Lower lobe of right lung (tissue), 2 donors: Measurements from ENCODE around the gene RHO. TPM values are rescaled to one million over a fixed set of nuclear protein-coding genes. Genes with fewer than 3 reads are reported as not detected.

ENCODE experiments used
- ATAC-seq, 2 donors: fragments of 200-7000 bp; cut with Tn5 transposase; one replicate each; pipeline ENCODE4 v1.9.1; 2020 to 2022; ENCODE audit warnings: mild to moderate bottlenecking in 2 of 2, moderate library complexity in 2 of 2
- DNase-seq: peaks from one replicate; pipeline ENCODE4 v3.0.0-alpha.2; 2020
- H3K27ac ChIP-seq: fragments of 200-600 bp; one replicate; pipeline ENCODE4 v1.8.0; 2022
- H3K27me3 ChIP-seq: fragments of 200-600 bp; one replicate; pipeline ENCODE4 v1.8.0; 2022; ENCODE audit warnings: low read depth
- H3K36me3 ChIP-seq: fragments of 200-600 bp; one replicate; pipeline ENCODE4 v1.8.0; 2022; ENCODE audit warnings: mild to moderate bottlenecking
- H3K4me1 ChIP-seq: fragments of 200-600 bp; one replicate; pipeline ENCODE4 v1.8.0; 2022
- H3K4me3 ChIP-seq: fragments of 200-600 bp; one replicate; pipeline ENCODE4 v1.8.0; 2022; ENCODE audit warnings: mild to moderate bottlenecking
- H3K9me3 ChIP-seq: fragments of 200-600 bp; one replicate; pipeline ENCODE4 v1.8.0; 2022
- CTCF ChIP-seq: fragments of 200-600 bp; IDR thresholded peaks from one replicate; pipeline ENCODE4 v1.8.0; 2022; ENCODE audit warnings: antibody characterized with exemption, mild to moderate bottlenecking
- intact Hi-C: fragments of 100-400 bp; cut with DNase I; formaldehyde crosslinking; loops from one replicate; pipeline ENCODE4 v1.11.0; 2022
- total RNA-seq: library from RNA; stranded (reverse); fragmentation: NEBNext Ultra II Directional; extraction: Animal tissue kit (Norgen Biotek cat#: 25700); gene quantifications from one replicate; pipeline ENCODE4 v1.2.1, GENCODE V29; 2021
- donor health status: DM: no; HTN: yes; CAD: no; lungs with severe emphysema.

Gene RHO
- total RNA-seq, 1 donor from 2014 or later: not detected

DNA sequence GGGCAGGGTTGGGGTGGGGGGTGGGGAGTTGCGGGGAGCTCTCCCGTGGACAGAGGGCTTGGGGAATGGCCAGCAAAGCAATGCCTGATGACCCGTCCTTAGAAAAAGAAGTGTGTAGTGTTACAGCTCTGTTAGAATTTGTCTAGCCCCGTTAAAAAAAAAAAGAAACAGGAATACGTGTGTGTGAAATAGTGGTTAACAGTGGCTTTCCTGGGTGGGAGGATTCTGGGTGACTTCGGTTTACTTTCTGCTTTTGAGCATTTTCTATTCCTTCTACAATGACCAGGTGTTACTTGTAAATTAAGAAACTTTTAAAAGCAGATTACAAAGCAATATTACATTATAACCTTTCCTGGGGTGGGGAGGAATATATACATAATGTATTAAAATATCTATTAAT is 39.5 kb downstream of the RHO start:
- Histone ChIP-seq H3K4me1 (peaks cover 46% of the 10 kb centered on the region), H3K9me3 (no peaks in the 10 kb centered on the region), H3K36me3 (peaks cover 98% of the 10 kb centered on the region), H3K4me3 (no peak overlapping the region), H3K27ac (no peak overlapping the region), H3K27me3 (no peaks in the 10 kb centered on the region)
- no peak for TF ChIP-seq CTCF
- intact Hi-C loops: no loop called here
- ATAC-seq (no peak), DNase-seq (no peak)

DNA sequence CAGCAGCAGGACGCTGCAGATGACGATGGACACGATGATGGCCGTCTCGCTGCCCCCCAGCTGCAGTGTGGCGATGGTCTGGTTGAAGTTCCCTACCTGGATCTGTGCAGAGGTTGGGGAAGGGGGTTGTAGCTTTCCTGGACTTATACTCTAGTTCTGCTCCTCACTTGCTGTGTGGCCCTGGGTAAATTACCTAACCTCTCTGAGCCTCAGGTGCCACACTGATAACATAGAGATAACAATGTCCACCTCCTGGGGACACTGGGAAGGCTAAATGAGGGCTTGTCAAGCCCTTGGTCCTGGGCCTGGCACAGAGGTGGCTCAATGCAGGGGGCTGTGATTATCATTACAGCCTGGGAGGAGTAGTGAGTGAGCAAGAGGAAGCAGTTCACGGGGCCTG is 41.4 kb downstream of the RHO start:
- H3K27me3 ChIP-seq: no peaks in the 10 kb centered on the region
- TF ChIP-seq CTCF: no peak
- H3K27ac ChIP-seq: no peak overlapping the region
- peaks cover 31% of the 10 kb centered on the region for H3K4me1 ChIP-seq
- H3K9me3 ChIP-seq: no peaks in the 10 kb centered on the region
- ATAC-seq: no peak
- H3K36me3 ChIP-seq: peaks cover 98% of the 10 kb centered on the region
- no peak for DNase-seq
- intact Hi-C loops: no loop called here
- H3K4me3 ChIP-seq: no peak overlapping the region

DNA sequence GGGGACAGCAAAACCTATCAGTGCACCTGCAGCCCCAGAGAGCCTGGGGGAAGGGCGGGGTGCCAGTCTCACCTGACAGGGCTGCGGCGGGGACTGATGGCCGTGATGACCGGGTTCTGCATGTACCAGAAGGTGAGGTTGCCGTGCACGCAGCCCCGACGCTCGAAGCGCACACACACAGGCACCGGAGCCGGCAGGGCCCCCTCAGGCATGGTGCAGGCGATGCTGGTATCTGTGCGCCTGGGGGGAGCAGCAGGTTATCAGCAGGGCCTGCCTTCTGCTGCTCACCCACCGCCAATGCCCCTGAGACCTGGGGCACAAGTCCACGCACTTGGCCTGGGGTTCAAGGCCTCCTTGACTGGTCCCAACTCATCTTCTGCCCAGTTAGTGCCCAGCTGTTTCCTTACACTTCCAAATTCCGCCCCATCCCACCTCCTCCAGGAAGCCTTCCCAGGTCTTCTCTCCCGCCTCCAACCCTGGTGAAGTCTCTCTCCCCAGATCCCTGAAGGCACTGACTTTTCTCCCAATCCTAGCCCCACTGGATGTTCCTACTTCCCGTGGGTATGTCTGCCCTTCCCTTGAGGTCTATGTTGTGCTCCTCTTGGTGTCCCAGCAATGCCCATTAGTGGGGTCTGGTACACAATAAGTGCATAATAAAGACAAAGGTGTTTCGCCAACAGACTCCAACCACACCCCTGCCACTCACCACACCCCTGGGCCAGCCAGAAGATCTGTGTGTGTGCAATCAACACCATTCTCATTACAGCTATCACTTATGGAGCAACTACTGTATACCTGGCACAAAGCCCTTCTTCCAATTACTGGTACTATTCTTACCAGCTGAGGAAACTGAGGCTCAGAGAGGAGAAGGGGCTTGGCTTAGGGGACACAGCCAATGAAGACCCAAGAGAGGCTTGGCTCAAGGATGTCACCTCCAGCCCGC is 43.4 kb downstream of the RHO start:
- Histone ChIP-seq H3K4me3 (no peak overlapping the region), H3K9me3 (no peaks in the 10 kb centered on the region), H3K4me1 (peaks cover 20% of the 10 kb centered on the region), H3K27me3 (no peaks in the 10 kb centered on the region), H3K27ac (no peak overlapping the region), H3K36me3 (peaks cover 98% of the 10 kb centered on the region)
- ATAC-seq: no peak
- TF ChIP-seq CTCF: no peak
- DNase-seq: no peak
- intact Hi-C loops: no loop called here

GRCh38 chr3:129572603-129573002 is 44.2 kb downstream of the RHO start:
- DNase-seq (no peak), ATAC-seq (no peak)
- intact Hi-C loops: no loop called here
- peaks cover 20% of the 10 kb centered on the region for H3K4me1 ChIP-seq
- peaks cover 98% of the 10 kb centered on the region for H3K36me3 ChIP-seq
- no peak for TF ChIP-seq CTCF
- H3K9me3 ChIP-seq: no peaks in the 10 kb centered on the region
- H3K27me3 ChIP-seq: no peaks in the 10 kb centered on the region
- no peak overlapping the region for H3K4me3 ChIP-seq
- no peak overlapping the region for H3K27ac ChIP-seq

DNA sequence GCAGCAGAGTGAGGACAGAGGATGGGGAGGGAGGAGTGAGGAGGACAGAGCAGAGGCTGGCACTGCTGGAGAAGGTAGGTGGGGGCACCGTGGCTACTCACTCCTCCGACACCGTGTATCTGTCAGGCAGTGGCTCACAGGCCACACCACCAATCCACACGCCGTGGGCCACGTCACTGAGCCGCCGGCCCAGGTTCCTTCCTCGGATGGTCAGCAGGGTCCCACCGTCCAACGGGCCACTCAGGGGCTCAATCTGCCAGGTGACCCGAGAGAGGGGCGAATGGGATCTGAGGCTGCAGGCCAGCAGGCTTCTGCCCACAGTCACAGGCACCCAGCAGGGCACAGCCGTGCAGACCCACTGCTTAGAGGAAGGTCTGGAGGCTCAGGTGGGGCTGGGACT is 45.1 kb downstream of the RHO start:
- no peaks in the 10 kb centered on the region for H3K9me3 ChIP-seq
- peaks cover 100% of the 10 kb centered on the region for H3K36me3 ChIP-seq
- no peaks in the 10 kb centered on the region for H3K27me3 ChIP-seq
- ATAC-seq: no peak
- DNase-seq: no peak
- peaks cover 25% of the 10 kb centered on the region for H3K4me1 ChIP-seq
- H3K4me3 ChIP-seq: no peak overlapping the region
- H3K27ac ChIP-seq: no peak overlapping the region
- intact Hi-C loops: no loop called here
- TF ChIP-seq CTCF: no peak
